Head of caudate nucleus (tissue), 42 donors: ENCODE results near the gene DUSP15.

Experiments used
- DNase-seq, 42 donors: peaks; one replicate each; pipeline versions ENCODE4 v3.0.0 to v3.0.0-alpha.2; 2020 to 2021; ENCODE audit warnings: mixed read lengths in 7 of 42
- intact Hi-C: fragments of 100-400 bp; cut with DNase I; formaldehyde crosslinking; loops from one replicate; pipeline ENCODE4 v1.15.0; 2022

DUSP15 gene

DNA sequence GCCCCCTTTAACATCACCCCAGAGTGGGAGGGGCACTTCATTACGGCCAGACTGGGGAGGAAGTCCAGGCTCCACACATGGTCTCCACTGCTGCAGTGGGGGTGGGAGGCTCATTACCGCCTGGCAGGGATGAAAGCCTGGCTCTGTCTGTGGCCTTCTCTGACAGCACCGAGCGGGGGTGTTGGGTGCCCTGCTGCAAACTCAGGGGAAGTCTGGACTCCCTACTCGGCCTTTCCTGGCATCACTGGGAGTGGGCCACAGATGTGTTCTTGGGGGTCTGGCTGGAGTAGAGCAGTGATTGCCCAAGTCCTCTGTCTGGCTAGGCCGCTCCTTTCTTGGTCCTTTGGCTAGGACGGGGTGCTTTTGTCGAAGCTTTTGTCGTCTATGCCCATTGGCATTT, 27.2 kb upstream of the DUSP15 start:
- intact Hi-C loops, result no loop called here
- DNase-seq, result peak in 3 of 42 donors; percentile 15 to 33 (median 23)

GRCh38 chr20:31896049-31896448, 25.7 kb upstream of the DUSP15 start:
- no peak for DNase-seq
- intact Hi-C loops, result no loop called here

DNA sequence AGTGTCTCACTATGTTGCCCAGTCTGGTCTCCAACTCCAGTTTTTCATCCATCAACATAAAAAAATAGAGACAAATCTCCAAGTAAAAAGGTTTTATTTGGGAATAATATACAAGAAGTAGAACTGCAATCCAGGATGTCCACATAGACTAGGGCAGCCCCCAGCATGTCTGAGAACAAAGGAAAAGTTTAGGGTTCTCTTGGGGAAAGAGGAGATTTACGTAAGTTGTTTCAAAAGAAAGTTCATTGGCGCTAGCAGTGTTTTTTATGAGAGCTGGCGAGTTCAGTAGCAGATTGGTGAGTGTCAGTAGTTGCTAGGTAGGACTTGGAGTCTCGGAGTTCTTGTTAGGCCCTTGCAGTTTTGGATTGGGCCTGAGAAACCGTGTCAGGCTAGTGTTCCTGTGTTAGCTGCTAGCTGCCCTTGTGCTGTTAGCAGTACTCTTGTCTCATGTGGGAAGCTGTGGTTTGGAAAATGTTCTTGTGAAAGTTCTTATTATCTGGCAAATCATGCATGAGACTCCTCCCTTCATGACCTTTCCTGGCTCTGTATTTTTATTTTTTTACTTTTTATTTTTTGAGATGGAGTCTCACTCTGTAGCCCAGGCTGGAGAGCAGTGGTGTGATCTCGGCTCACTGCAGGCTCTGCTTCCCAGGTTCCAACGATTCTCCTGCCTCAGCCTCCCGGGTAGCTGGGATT, 24.8 kb upstream of the DUSP15 start:
- intact Hi-C loops, result no loop called here
- DNase-seq, result peak in 20 of 42 donors; percentile 14 to 64 (median 42)

- DNase-seq, result no peak
- intact Hi-C loops, result no loop called here
Measured at GRCh38 chr20:31890646-31891045, 20.3 kb upstream of the DUSP15 start.

DNA sequence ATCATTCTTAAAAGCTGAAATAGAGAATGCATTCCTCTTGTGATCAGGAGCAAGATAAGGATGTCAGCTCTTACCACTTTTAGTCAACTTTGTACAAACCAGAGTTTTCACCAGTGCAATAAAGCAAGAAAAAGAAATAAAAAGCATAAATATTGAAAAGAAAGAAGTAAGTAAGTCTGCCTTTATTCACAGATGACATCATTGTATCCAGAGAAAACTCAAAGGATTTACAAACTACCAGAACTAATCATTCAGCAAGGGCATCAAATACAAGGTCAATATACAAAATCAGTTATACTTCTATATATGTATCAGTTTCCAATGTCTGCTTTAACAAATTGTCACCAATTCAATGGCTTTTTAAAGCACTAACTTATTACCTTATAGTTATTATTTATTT, 13.5 kb upstream of the DUSP15 start:
- intact Hi-C loops, result no loop called here
- no peak for DNase-seq

GRCh38 chr20:31881945-31882344, 11.6 kb upstream of the DUSP15 start:
- intact Hi-C loops, result no loop called here
- DNase-seq, result no peak

GRCh38 chr20:31879143-31879987, 9.0 kb upstream of the DUSP15 start:
- intact Hi-C loops, result no loop called here
- DNase-seq, result peak; percentile 90 to 98 (median 95)

DNA sequence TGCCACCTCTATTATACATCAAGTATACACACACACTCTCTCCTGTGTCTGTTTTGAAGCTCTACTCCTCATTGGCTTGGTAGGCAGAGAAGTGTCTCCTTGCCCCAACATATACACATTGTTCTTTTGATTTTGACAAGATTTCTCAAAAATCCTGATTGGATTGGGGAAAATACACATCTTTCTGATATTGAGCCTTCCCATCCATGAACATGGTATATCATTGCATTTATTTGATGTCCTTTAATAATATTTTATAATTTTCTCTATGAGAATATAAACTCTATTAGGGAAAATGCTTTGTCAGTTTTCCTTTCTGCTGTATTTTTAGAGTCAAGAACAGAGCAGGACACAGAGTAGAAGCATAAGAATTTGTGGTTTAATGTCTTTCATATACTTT, 7.4 kb upstream of the DUSP15 start:
- intact Hi-C loops, result no loop called here
- DNase-seq, result no peak

GRCh38 chr20:31875671-31876070, 5.3 kb upstream of the DUSP15 start:
- intact Hi-C loops, result no loop called here
- no peak for DNase-seq

DNA sequence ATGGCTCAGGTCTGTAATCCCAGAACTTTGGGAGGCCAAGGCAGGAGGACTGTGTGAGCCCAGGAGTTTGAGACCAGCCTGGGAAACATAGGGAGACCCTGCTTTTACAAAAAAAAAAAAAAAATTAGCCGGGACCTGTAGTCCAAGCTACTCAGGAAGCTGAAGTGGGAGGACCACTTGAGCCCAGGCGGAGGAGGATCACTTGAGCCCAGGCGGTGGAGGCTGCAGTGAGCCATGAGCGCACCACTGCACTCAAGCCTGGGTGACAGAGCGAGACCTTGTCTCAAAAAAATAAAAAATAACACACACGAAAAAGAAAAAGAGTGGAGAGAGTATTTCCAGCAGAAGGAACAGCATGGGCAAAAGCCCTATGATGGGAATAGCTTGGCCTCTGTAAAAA, 2.1 kb upstream of the DUSP15 start:
- no peak for DNase-seq
- intact Hi-C loops, result no loop called here

GRCh38 chr20:31871618-31871954, 1.3 kb upstream of the DUSP15 start:
- no peak for DNase-seq
- intact Hi-C loops, result no loop called here

DNA sequence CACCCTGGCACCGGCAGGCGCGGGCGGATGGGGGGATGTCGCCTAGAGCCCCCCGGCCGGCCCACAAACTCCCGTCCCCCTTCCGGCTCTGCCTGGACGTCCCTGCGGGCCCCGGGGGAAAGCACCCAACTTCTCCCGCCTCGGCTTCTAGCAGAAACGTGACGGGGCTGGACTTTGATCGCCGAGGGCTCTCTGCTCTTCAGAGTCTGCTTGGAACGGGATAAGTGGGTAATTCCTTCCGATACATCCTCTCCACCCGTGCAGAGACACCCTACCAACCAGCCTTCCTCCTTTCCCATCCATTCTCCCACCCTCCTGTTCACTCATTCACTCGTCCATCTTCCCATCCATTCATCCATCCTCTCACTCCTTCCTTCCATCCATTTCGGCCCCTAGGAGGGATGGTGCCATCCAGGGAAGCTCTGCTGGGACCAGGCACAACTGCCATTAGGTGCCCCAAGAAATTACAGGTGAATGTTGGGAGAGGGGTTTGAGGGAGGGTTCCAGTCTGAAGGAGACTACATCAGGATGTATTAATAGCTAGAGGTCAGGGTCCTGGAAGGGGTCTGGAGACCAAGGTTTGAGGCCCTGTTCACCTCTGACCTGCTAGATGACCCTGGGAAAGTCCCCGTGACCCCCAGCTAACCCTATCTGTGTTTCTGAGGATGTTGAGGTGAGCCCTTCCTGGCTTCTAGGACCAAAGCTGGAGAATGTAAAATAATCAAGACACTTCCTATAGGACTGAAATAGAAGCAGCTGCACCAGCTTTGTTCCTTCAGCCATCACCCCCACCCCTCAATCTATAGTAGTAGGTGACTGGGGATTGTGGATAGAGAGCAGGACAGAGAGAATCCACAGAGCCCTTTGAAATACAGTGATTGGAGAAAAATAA, 645 bp upstream of the DUSP15 start:
- intact Hi-C loops, result no loop called here
- peak in 1 of 42 donors; percentile 32 for DNase-seq

- no peak for DNase-seq
Measured at GRCh38 chr20:31869673-31869941, 720 bp downstream of the DUSP15 start.

DNA sequence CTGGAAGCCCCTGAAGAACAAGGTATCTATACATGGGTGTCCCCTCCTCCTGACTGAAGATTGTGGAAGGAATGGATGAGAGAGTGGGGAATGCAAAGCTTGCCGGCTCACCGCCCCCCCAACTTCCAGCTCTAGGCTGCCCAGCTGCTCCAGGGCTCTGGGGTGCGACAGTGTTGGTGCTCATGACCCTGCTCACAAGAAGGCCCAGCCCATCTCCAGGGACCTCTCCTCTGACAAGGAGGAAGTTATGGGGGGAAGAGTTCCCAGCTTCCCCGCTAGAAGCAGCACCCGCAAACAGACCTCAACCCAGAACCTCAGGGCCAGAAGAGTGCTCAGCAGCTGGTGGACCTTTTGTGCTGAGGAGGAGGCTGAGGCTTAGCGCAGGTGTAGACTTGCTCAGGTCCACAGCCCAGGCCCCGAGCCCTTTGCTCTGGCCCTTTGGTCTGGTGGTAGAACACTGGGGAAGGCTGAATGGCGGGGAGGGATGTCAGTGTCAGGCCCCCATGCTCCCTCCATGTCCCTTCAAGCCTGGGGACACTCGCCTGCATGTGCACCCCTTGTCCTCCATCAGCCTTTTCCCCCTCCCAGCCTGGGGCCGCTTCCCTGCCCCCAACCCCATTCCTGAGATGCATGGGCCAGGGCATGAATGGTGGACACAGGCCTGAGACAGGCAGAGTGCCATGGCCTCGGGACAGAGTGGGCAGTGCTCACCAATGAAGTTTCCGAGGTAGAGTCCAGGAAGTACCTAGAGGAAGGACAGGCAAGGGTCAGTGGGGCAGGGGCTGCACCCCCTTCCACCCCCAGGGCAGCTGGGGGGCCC, 1.3 kb downstream of the DUSP15 start:
- DNase-seq, result peak in 1 of 42 donors; percentile 8

More at GRCh38 chr20:31869673-31869941, 720 bp downstream of the DUSP15 start:
- intact Hi-C loops, result no loop called here

DNA sequence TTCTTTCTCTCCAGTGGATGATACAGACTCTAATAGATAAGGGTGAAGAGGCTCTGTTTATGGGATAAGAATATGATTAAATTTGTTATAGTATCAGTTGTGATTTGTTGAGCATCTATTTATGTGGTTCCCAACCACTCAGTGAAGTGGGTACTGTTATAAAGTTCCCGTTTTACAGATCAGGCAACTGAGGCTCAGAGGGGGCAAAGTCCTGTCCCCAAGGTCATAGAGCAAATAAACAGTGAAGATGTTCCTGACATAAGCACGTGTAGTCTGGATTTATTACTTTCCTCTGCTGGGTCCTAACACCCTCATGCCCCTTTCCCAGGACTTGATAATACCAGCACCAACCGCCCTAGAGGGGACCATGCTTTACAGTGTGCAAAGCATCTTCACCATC, 4.1 kb downstream of the DUSP15 start:
- DNase-seq, result peak in 1 of 42 donors; percentile 6
- intact Hi-C loops, result no loop called here

More for the DNA sequence above, 1.3 kb downstream of the DUSP15 start:
- intact Hi-C loops, result no loop called here

DNA sequence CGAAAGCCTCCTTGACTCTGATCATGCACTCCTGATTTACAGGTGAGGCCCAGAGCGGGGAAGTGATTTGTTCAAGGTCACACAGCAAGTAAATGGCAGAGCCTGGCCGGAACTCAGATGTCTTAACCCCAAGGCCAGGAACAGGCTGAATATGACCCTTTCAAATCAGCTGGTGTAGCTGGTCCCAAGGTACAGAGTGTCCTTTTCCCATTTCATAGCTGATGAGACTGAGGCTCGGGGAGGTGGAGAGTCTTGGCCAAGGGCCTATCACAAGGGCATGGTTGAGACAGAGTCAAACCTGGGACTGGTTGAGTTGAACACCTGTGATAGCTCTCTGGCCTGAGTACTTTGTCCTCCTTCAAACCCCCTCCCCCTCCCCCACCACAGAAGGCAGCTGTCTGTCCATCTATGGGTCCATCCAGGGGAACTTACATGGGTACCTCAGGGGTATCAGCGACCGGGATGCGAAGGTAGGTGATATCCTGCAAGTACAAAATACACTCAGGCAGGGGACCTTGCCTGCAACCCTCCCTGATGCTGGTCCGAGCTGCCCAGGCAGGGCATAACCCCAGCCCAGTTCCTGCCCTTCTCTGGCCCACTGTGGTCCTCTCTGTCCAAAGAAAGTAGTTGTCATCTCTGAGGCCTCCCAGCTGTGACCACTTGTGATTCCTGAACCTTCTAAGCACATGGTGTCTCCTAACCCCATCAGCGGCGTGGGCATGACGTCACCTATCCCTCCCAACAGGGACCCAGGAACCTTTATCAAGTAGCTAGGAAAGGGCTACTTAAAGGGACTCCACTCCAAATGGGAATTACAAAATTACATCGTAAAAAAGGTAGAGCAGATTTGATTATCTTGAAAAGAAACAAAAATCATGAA, 5.6 kb downstream of the DUSP15 start:
- intact Hi-C loops, result no loop called here
- DNase-seq, result peak in 5 of 42 donors; percentile 7 to 38 (median 21)

GRCh38 chr20:31863296-31864085, 6.8 kb downstream of the DUSP15 start:
- intact Hi-C loops, result no loop called here
- DNase-seq, result peak in 6 of 42 donors; percentile 6 to 31 (median 13)
